Testis (tissue), 3 donors: ENCODE data around the gene RAET1G. TPM values are rescaled to one million over a fixed set of nuclear protein-coding genes. Genes with fewer than 3 reads are reported as not detected.
"Not testable (repeated sequence)": the region's sequence is repeated elsewhere in the genome, so short reads cannot be mapped to it uniquely, and the experiment has no call there.

ENCODE experiments used
- DNase-seq: peaks from one replicate; pipeline ENCODE4 v3.0.0-alpha.2; 2019
- H3K27ac ChIP-seq, 2 donors: fragments of 200-600 bp; sonication (generic); one replicate each; pipeline ENCODE4 v1.5.1; 2019
- H3K27me3 ChIP-seq: fragments of 200-600 bp; sonication (generic); one replicate; pipeline ENCODE4 v1.5.1; 2019
- H3K36me3 ChIP-seq: fragments of 200-600 bp; sonication (generic); one replicate; pipeline ENCODE4 v1.5.1; 2017; ENCODE audit warnings: low read depth; ENCODE audit errors: missing control alignments
- H3K4me1 ChIP-seq: fragments of 200-600 bp; sonication (generic); one replicate; pipeline ENCODE4 v1.5.1; 2019
- H3K4me3 ChIP-seq, 2 donors: fragments of 200-600 bp; sonication (generic); one replicate each; pipeline ENCODE4 v1.5.1; 2017 to 2019
- H3K9me3 ChIP-seq: fragments of 200-600 bp; sonication (generic); one replicate; pipeline ENCODE4 v1.5.1; 2017
- CTCF ChIP-seq, 3 experiments: fragments of 450-650 bp in 2 of 3; fragments of 200-600 bp in 1 of 3; sonication (generic) in 1 of 3; IDR thresholded peaks; one replicate each; pipeline ENCODE4 v1.5.1; 2016 to 2019; ENCODE audit warnings: antibody characterized with exemption in 3 of 3, mild to moderate bottlenecking in 2 of 3, moderate library complexity in 1 of 3
- POLR2A ChIP-seq: fragments of 450-650 bp; IDR thresholded peaks from one replicate; pipeline ENCODE4 v1.6.1; 2017; ENCODE audit warnings: antibody characterized with exemption, mild to moderate bottlenecking, moderate library complexity
- WGBS, 2 donors: methylation state at CpG; one replicate each; pipeline ENCODE4 v1.1.5; 2018; 5-methylcytosine and 5-hydroxymethylcytosine counted together
- intact Hi-C: fragments of 100-400 bp; cut with DNase I; formaldehyde crosslinking; loops from one replicate; pipeline ENCODE4 v1.15.1; 2023; ENCODE audit warnings: low total_unique reads
- polyA plus RNA-seq: library from polyadenylated mRNA; stranded (reverse); fragments of 350-450 nt; fragmentation: Illumina TruSeq; extraction: RNeasy Lipid Tissue Mini Kit (QIAGEN cat#74804); gene quantifications from one replicate; pipeline ENCODE4 v1.2.3, GENCODE V29; 2014; ENCODE audit warnings: low read depth, low replicate concordance; ENCODE audit not compliant: insufficient read depth
- total RNA-seq, 2 donors: library from RNA; depleted of rRNA; stranded (reverse); fragments of >200 nt; gene quantifications; one replicate each; pipeline ENCODE4 v1.2.3, GENCODE V29; 2016

RAET1G gene
- total and polyA plus RNA-seq, 3 donors from 2014 or later = 0.30 TPM; not detected in 2

- Histone ChIP-seq H3K27ac (peak overlapping the region in 1 of 2 donors; percentile 45), H3K36me3 (no peaks in the 10 kb centered on the region), H3K27me3 (no peaks in the 10 kb centered on the region), H3K4me1 (peaks cover 15% of the 10 kb centered on the region), H3K9me3 (no peaks in the 10 kb centered on the region), H3K4me3 (no peak overlapping the region)
- WGBS, 2 donors = 51 to 54% methylated on average over 4 to 7 of the region's 7 CpGs
- TF ChIP-seq POLR2A (no peak), CTCF (IDR thresholded peaks at IDR 0.05) (no peak)
- DNase-seq = peak; percentile 68
- intact Hi-C loops = no loop called here
Measured at GRCh38 chr6:149895048-149895590, 27.8 kb downstream of the RAET1G start.

GRCh38 chr6:149891864-149892263, 31.1 kb downstream of the RAET1G start:
- WGBS, 2 donors = 86 to 87% methylated on average over 6 of the region's 6 CpGs
- H3K27ac ChIP-seq, H3K9me3 ChIP-seq, H3K4me3 ChIP-seq, DNase-seq, H3K27me3 ChIP-seq, intact Hi-C loops, H3K36me3 ChIP-seq: not testable (repeated sequence)
- peaks cover 15% of the 10 kb centered on the region for H3K4me1 ChIP-seq

GRCh38 chr6:149891259-149891658, 31.7 kb downstream of the RAET1G start:
- Histone ChIP-seq H3K9me3 (no peaks in the 10 kb centered on the region), H3K27me3 (no peaks in the 10 kb centered on the region), H3K36me3 (no peaks in the 10 kb centered on the region), H3K4me1 (peaks cover 15% of the 10 kb centered on the region), H3K27ac (no peak overlapping the region), H3K4me3 (no peak overlapping the region)
- DNase-seq = no peak
- intact Hi-C loops = no loop called here
- 89 to 92% methylated on average over 3 of the region's 3 CpGs for WGBS, 2 donors
- TF ChIP-seq CTCF (IDR thresholded peaks at IDR 0.05) = no peak
- no peak for TF ChIP-seq POLR2A

GRCh38 chr6:149890629-149891045, 32.3 kb downstream of the RAET1G start:
- no peak overlapping the region for H3K27ac ChIP-seq
- intact Hi-C loops = no loop called here
- H3K4me3 ChIP-seq = no peak overlapping the region
- WGBS, 2 donors = 68 to 82% methylated on average over 6 of the region's 6 CpGs
- DNase-seq = no peak
- H3K9me3 ChIP-seq = no peaks in the 10 kb centered on the region
- TF ChIP-seq POLR2A (no peak), CTCF (IDR thresholded peaks at IDR 0.05) (no peak)
- H3K4me1 ChIP-seq = peaks cover 9% of the 10 kb centered on the region
- no peaks in the 10 kb centered on the region for H3K36me3 ChIP-seq
- no peaks in the 10 kb centered on the region for H3K27me3 ChIP-seq

GRCh38 chr6:149889326-149889725, 33.6 kb downstream of the RAET1G start:
- TF ChIP-seq POLR2A (no peak), CTCF (IDR thresholded peaks at IDR 0.05) (no peak)
- Histone ChIP-seq H3K4me3 (no peak overlapping the region), H3K9me3 (no peaks in the 10 kb centered on the region), H3K27ac (no peak overlapping the region), H3K27me3 (no peaks in the 10 kb centered on the region), H3K4me1 (no peaks in the 10 kb centered on the region), H3K36me3 (no peaks in the 10 kb centered on the region)
- WGBS, 2 donors = 70 to 84% methylated on average over 7 of the region's 7 CpGs
- no peak for DNase-seq
- intact Hi-C loops = no loop called here
